GM12892 (cell line): ENCODE results near the gene HAND1.

Source experiments
- POLR2A ChIP-seq: IDR thresholded peaks from 2 replicates; pipeline ENCODE4 v1.6.1; 2011; ENCODE audit warnings: low read depth, low read length, control low read depth
- POLR2AphosphoS5 ChIP-seq: IDR thresholded peaks from 2 replicates; pipeline ENCODE4 v1.6.1; 2011; ENCODE audit warnings: low read depth, low read length, control low read depth
- TAF1 ChIP-seq: IDR thresholded peaks from 2 replicates; pipeline ENCODE4 v1.6.1; 2011; ENCODE audit warnings: low read depth, mild to moderate bottlenecking, control low read depth, low read length, borderline replicate concordance

- TF ChIP-seq POLR2A: no peak
- TF ChIP-seq POLR2AphosphoS5: no peak
- no peak for TF ChIP-seq TAF1
Observed at GRCh38 chr5:154479160-154479943, 1.3 kb upstream of the HAND1 start.
